ENCODE results near the gene TXNRD2.
"Not testable (repeated sequence)": the region's sequence is repeated elsewhere in the genome, so short reads cannot be mapped to it uniquely, and the experiment has no call there.

Gene TXNRD2

DNA sequence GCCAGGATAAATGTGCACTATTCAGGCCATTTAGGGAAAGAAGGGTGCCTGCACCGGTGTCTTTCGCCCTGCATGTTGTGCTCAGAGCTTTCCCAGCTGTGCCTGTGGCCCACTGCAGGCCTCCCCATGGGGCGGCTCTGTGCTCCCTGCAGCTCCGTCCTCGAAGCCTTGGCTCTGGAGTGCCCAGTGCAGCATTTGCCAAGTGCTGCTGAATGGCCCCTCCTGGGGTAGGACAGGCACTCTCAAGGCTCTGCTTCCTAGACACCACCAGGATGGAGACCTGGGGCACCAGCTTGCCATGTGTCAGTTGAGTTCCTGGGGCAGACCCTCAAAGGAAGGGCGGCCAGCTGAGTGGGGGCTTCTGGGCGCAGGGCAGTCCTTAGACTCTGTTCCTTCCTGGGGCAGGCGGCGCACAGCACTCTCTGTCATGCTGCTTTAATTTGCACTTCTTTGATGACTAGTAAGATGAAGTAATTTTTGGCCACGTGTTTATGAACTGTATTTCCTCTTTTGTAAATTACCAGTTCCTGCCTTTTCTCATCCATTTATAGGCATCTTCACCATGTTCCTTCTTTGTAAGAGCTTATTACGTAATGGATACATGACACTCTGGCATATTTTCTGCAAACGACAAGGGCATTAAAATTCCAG, 54.9 kb downstream of the TXNRD2 start:
- H3K27me3 ChIP-seq (replicated peaks; ENCODE audit: control insufficient read depth, insufficient read depth, low read length): no peaks in the 10 kb centered on the region
- H3K4me3 ChIP-seq (replicated peaks; ENCODE audit: low read depth, low read length): no peak overlapping the region
- DNase-seq (ENCODE audit: extremely low read depth, insufficient read length): no peak
- no peaks in the 10 kb centered on the region; the same call in 1 of the 2 replicates for H3K36me3 ChIP-seq (ENCODE audit: control insufficient read depth, insufficient read depth, low read length)
- TF ChIP-seq, protein P1, sequence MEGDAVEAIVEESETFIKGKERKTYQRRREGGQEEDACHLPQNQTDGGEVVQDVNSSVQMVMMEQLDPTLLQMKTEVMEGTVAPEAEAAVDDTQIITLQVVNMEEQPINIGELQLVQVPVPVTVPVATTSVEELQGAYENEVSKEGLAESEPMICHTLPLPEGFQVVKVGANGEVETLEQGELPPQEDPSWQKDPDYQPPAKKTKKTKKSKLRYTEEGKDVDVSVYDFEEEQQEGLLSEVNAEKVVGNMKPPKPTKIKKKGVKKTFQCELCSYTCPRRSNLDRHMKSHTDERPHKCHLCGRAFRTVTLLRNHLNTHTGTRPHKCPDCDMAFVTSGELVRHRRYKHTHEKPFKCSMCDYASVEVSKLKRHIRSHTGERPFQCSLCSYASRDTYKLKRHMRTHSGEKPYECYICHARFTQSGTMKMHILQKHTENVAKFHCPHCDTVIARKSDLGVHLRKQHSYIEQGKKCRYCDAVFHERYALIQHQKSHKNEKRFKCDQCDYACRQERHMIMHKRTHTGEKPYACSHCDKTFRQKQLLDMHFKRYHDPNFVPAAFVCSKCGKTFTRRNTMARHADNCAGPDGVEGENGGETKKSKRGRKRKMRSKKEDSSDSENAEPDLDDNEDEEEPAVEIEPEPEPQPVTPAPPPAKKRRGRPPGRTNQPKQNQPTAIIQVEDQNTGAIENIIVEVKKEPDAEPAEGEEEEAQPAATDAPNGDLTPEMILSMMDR (IDR thresholded peaks at IDR 0.05; ENCODE audit: insufficient read depth, low read length, poor library complexity, severe bottlenecking): no peak

DNA sequence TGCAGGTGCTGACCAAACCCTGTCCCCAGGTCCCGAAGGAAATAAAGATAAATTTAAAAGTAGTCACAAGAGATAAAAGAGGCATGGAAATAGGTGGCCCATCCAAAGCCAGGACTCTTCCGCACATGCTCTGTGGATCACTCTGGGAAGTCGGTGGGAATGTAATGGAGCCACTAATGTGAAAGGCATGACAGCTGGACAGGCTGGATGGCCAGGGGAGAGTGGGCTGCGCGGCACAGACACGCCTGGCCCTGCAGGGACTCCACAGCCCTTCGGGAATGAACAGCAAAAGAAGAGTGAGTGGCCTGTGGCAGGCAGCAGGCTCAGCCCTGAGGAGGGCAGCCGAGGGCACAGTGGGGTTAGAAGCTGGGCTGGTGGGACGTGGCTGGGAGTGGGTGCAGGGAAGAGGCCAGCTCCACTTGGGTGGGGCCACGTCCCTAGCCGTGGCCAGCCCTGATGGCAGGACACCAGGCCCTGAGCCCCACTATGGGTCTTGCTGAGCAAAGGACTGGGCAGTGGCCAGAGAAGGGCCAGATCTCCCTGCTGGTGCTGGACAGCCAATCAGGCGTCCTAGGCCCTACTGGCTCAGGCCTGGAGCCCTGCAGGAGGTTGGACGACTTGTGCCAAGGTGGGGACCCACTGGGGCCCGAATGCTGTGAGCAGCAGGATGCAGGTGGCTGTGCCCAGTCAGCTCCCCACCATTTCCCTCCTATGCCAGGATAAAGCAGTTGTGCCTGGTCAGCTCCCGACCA, 55.6 kb downstream of the TXNRD2 start:
- H3K27me3 ChIP-seq (replicated peaks; ENCODE audit: control insufficient read depth, insufficient read depth, low read length): no peaks in the 10 kb centered on the region
- TF ChIP-seq, protein P1 (IDR thresholded peaks at IDR 0.05; ENCODE audit: insufficient read depth, low read length, poor library complexity, severe bottlenecking): no peak
- H3K4me3 ChIP-seq (replicated peaks; ENCODE audit: low read depth, low read length): no peak overlapping the region
- H3K36me3 ChIP-seq (ENCODE audit: control insufficient read depth, insufficient read depth, low read length): no peaks in the 10 kb centered on the region; the same call in 1 of the 2 replicates
- no peak for DNase-seq (ENCODE audit: extremely low read depth, insufficient read length)

DNA sequence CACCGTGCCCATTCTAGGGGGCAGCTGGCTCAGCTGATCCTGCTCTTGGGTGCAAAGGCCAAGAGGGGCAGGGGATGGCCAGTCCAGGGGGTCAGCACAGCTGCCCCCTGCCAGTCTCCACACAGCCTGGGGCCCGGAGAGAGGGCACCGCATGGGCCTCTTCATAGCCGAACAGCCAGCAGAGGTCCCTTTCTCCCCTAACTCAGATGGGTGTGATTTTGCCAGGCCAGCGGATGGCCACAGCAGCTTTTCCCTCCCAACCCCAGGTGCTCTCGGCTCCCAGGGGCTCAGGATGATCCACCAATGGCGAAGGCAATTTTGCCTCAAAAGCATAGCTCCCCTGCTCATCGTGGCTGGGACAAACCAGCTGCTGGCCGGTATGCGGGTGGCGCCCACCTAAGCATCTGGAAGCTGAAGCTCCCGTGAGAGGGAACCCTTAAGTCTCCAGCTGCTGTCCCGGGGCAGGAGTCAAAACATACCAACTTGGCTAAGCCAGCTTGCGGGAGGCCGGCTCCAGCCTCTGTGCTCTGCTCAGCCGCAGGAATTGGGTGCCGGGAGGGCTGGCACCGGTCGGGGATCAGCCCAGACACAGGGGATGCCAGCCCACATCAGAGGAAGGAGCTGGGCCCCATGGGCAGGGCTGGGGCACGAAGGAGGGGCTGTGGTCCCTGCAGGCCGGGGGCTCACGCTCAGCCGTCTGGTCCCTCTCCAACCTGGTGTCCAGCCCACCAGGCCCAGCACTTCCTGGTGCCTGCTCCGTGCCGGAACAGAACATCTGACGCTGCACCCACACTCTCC, 56.5 kb downstream of the TXNRD2 start:
- TF ChIP-seq, protein P1 (IDR thresholded peaks at IDR 0.05; ENCODE audit: insufficient read depth, low read length, poor library complexity, severe bottlenecking): no peak
- Histone ChIP-seq H3K27me3 (replicated peaks; ENCODE audit: control insufficient read depth, insufficient read depth, low read length) (no peaks in the 10 kb centered on the region), H3K4me3 (replicated peaks; ENCODE audit: low read depth, low read length) (no peak overlapping the region), H3K36me3 (ENCODE audit: control insufficient read depth, insufficient read depth, low read length) (no peaks in the 10 kb centered on the region; the same call in 1 of the 2 replicates)
- DNase-seq (ENCODE audit: extremely low read depth, insufficient read length): no peak

DNA sequence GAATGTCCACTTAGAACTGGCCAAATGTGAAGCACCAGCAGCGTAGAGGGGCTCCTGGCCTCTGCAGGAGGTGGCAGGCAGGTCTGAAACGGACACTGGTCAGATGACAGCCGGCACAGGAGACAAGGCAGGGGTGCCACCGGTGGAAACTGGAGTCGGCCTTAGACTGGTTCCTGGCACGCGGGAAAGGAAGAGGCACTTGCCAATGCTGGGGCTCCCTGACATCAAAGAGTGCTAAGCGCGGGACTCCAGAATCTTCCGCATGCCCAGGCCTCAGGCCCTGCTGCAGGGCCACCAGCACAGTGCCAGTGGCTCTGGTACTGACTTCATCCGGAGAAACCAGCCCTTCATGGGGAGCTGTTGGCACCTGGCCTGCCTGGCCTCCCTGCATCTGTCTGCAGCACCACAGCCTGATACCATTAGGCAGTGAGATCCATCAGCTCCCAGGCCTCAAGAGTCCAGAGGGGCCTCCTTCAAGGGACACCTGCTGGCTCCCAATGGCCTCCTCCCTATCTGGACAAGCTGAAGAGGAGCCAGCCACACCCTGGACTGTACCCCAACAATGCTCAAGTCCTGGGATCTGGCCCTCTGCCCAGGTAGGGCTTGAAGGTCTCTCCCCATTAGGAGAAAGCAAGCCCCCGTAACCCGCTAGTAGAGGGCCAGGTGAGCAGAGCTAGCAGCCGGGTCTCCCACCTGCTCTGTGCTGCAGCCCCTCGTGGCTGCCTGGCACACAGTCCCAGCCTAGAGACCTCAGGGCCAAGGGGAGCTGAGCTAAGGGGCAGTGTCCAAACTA, 57.3 kb downstream of the TXNRD2 start:
- Histone ChIP-seq H3K27me3 (replicated peaks; ENCODE audit: control insufficient read depth, insufficient read depth, low read length) (no peaks in the 10 kb centered on the region), H3K36me3 (ENCODE audit: control insufficient read depth, insufficient read depth, low read length) (no peaks in the 10 kb centered on the region; the same call in 1 of the 2 replicates), H3K4me3 (replicated peaks; ENCODE audit: low read depth, low read length) (no peak overlapping the region)
- TF ChIP-seq, protein P1 (IDR thresholded peaks at IDR 0.05; ENCODE audit: insufficient read depth, low read length, poor library complexity, severe bottlenecking): no peak
- DNase-seq (ENCODE audit: extremely low read depth, insufficient read length): no peak

DNA sequence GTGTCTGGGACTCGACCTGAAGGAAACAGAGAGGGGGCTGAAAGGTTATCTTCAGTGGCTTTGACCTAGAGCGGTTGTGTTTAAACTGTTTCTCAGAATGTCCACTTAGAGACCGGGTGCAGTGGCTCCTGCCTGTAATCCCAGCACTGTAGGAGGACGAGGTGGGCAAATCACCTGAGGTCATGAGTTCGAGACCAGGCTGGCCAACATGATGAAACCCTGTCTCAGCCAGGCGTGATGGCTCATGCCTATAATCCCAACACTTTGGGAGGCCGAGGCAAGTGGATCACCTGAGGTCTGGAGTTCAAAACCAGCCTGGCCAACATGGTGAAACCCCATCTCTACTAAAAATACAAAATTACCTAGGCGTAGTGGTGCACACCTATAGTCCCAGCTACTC, 58.2 kb downstream of the TXNRD2 start:
- not testable (repeated sequence) for H3K36me3 ChIP-seq (ENCODE audit: control insufficient read depth, insufficient read depth, low read length); H3K4me3 ChIP-seq (replicated peaks; ENCODE audit: low read depth, low read length); H3K27me3 ChIP-seq (replicated peaks; ENCODE audit: control insufficient read depth, insufficient read depth, low read length); DNase-seq (ENCODE audit: extremely low read depth, insufficient read length)

Data from GM06990 (cell line).